Gastroesophageal sphincter (tissue), 3 donors: ENCODE measurements around the gene LAMA2.

Experiments
- CTCF ChIP-seq, 4 experiments: fragments of 200-600 bp in 2 of 4; fragments of 450-650 bp in 2 of 4; sonication (generic) in 1 of 4; IDR thresholded peaks; one replicate each; pipeline ENCODE4 v1.5.1; 2017 to 2019; ENCODE audit warnings: antibody characterized with exemption in 4 of 4, mild to moderate bottlenecking in 2 of 4, moderate library complexity in 2 of 4
- POLR2A ChIP-seq, 2 donors: fragments of 450-650 bp; IDR thresholded peaks; one replicate each; pipeline ENCODE4 v1.6.1; 2017; ENCODE audit warnings: antibody characterized with exemption in 2 of 2, mild to moderate bottlenecking in 2 of 2, moderate library complexity in 1 of 2
- POLR2AphosphoS5 ChIP-seq: sonication (generic); formaldehyde crosslinking; IDR thresholded peaks from one replicate; pipeline ENCODE4 v1.6.1; 2017; ENCODE audit warnings: antibody characterized with exemption

GRCh38 chr6:129534926-129535325 is 652.0 kb downstream of the LAMA2 start:
- TF ChIP-seq POLR2A (IDR thresholded peaks at IDR 0.05) (no peak), POLR2AphosphoS5 (no peak), CTCF (IDR thresholded peaks at IDR 0.05) (no peak)
